ENCODE measurements around the gene ABCB8. TPM values are rescaled to one million over a fixed set of nuclear protein-coding genes. Genes with fewer than 3 reads are reported as not detected.

Gene ABCB8
- total and polyA plus RNA-seq, 2 donors (not counting 3 experiments of a cell fraction or from before 2014, with no cell fraction given) = 38.0 to 46.3 TPM

DNA sequence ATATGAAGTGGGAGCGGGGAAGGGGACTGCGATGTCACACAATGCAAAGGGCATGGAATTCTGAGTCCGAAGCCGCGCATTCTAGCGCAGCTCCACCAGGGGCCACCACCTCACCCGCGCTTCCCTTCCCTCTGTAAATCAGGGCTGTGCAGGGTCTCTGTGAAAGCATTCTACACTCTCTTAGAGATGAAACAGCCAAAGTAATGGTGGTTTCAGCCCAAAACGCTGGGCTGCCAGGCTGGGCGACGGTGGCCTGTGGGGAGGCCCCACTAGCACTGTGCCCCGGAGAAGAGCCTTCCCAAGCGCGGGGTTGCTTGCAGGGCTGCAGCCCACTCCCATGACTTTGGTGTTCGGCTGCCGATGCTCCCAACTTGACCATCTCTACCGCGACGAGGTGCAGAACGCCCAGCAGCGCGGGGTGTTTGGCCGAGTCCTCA, 15.3 kb upstream of the ABCB8 start:
- DNase-seq (ENCODE audit: low read depth, low spot score) = no peak
- Histone ChIP-seq H3K4me2 (ENCODE audit: insufficient read depth, low read length) (no peak overlapping the region), H3K4me1 (ENCODE audit: control insufficient read depth, extremely low read depth, insufficient read depth, low read length) (peaks cover 19% of the 10 kb centered on the region), H3K27me3 (ENCODE audit: control insufficient read depth in 2 of 2, insufficient read depth in 2 of 2, low read length in 2 of 2) (no peaks in the 10 kb centered on the region), H2AFZ (ENCODE audit: low read depth, low read length) (no peak overlapping the region), H3K4me3 (replicated peaks in 1 of 3; ENCODE audit: insufficient read depth in 1 of 3, low read depth in 1 of 3, low read length in 3 of 3) (no peak overlapping the region), H3K9me1 (replicated peaks; ENCODE audit: control insufficient read depth, extremely low read depth, insufficient read depth, low read length) (no peaks in the 10 kb centered on the region), H3K27ac (ENCODE audit: insufficient read depth, low read depth, low read length) (no peak overlapping the region), H3K36me3 (ENCODE audit: control insufficient read depth in 2 of 2, extremely low read depth in 1 of 2, insufficient read depth in 2 of 2, low read length in 2 of 2) (peaks cover 0 to 21% of the 10 kb centered on the region in 2 experiments), H3K9ac (replicated peaks; ENCODE audit: extremely low read depth, insufficient read depth, low read length) (no peak overlapping the region), H4K20me1 (replicated peaks; ENCODE audit: control insufficient read depth, extremely low read depth, insufficient read depth, low read length) (no peaks in the 10 kb centered on the region), H3K79me2 (ENCODE audit: control insufficient read depth, insufficient read depth, low read length) (no peaks in the 10 kb centered on the region), H3K9me3 (replicated peaks; ENCODE audit: control insufficient read depth, insufficient read depth, low read length) (no peaks in the 10 kb centered on the region)
- CTCF ChIA-PET = interaction anchor here (0.6 to 9.4 kb wide), 8 partner anchors 7 to 134 kb away, joined by 3 to 107 read pairs (median 11); partner anchors contain the start of genes ATG9B and NOS3
- dilution Hi-C loops (cut with MboI; ENCODE audit: extremely low pct_ligation_motif_present, low sequenced_read_pairs) (no loop called here), intact Hi-C loops (cut with micrococcal nuclease) (loop anchor here (1.0 kb wide), 1 partner anchor 98 kb away; no protein-coding TSS in a partner anchor)
- TF ChIP-seq, protein P1, sequence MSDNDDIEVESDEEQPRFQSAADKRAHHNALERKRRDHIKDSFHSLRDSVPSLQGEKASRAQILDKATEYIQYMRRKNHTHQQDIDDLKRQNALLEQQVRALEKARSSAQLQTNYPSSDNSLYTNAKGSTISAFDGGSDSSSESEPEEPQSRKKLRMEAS (IDR thresholded peaks at IDR 0.05; ENCODE audit: insufficient read depth, insufficient read length) = no peak
- TF ChIP-seq FOS (IDR thresholded peaks at IDR 0.05; ENCODE audit: borderline replicate concordance, insufficient read depth, low read length) = no peak
- no peak for TF ChIP-seq POLR2A (IDR thresholded peaks at IDR 0.05; ENCODE audit: low read depth, low read length)
- TF ChIP-seq, protein P2, sequence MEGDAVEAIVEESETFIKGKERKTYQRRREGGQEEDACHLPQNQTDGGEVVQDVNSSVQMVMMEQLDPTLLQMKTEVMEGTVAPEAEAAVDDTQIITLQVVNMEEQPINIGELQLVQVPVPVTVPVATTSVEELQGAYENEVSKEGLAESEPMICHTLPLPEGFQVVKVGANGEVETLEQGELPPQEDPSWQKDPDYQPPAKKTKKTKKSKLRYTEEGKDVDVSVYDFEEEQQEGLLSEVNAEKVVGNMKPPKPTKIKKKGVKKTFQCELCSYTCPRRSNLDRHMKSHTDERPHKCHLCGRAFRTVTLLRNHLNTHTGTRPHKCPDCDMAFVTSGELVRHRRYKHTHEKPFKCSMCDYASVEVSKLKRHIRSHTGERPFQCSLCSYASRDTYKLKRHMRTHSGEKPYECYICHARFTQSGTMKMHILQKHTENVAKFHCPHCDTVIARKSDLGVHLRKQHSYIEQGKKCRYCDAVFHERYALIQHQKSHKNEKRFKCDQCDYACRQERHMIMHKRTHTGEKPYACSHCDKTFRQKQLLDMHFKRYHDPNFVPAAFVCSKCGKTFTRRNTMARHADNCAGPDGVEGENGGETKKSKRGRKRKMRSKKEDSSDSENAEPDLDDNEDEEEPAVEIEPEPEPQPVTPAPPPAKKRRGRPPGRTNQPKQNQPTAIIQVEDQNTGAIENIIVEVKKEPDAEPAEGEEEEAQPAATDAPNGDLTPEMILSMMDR (IDR thresholded peaks at IDR 0.05; ENCODE audit: extremely low read depth in 1 of 2, insufficient read depth in 1 of 2, low read depth in 1 of 2, low read length in 2 of 2) = peak; percentile 46 to 58
- no peak for TF ChIP-seq MYC (IDR thresholded peaks at IDR 0.05; ENCODE audit: low read depth, low read length)
- POLR2A ChIA-PET = no interaction called here
- FAIRE-seq = peak; percentile 53
- no TSS peak for BruUV-seq (replicated peaks)

- Histone ChIP-seq H3K9me3 (replicated peaks; ENCODE audit: control insufficient read depth, insufficient read depth, low read length) (no peaks in the 10 kb centered on the region), H3K9ac (replicated peaks; ENCODE audit: extremely low read depth, insufficient read depth, low read length) (no peak overlapping the region), H3K27me3 (ENCODE audit: control insufficient read depth in 2 of 2, insufficient read depth in 2 of 2, low read length in 2 of 2) (no peaks in the 10 kb centered on the region), H3K27ac (ENCODE audit: insufficient read depth, low read depth, low read length) (no peak overlapping the region), H2AFZ (ENCODE audit: low read depth, low read length) (no peak overlapping the region), H3K36me3 (ENCODE audit: control insufficient read depth in 2 of 2, extremely low read depth in 1 of 2, insufficient read depth in 2 of 2, low read length in 2 of 2) (peaks cover 0 to 21% of the 10 kb centered on the region in 2 experiments), H3K4me1 (ENCODE audit: control insufficient read depth, extremely low read depth, insufficient read depth, low read length) (peaks cover 18% of the 10 kb centered on the region), H4K20me1 (replicated peaks; ENCODE audit: control insufficient read depth, extremely low read depth, insufficient read depth, low read length) (no peaks in the 10 kb centered on the region), H3K9me1 (replicated peaks; ENCODE audit: control insufficient read depth, extremely low read depth, insufficient read depth, low read length) (no peaks in the 10 kb centered on the region), H3K4me3 (replicated peaks in 1 of 3; ENCODE audit: insufficient read depth in 1 of 3, low read depth in 1 of 3, low read length in 3 of 3) (no peak overlapping the region), H3K79me2 (ENCODE audit: control insufficient read depth, insufficient read depth, low read length) (no peaks in the 10 kb centered on the region), H3K4me2 (ENCODE audit: insufficient read depth, low read length) (no peak overlapping the region)
- dilution Hi-C loops (cut with MboI; ENCODE audit: extremely low pct_ligation_motif_present, low sequenced_read_pairs) (no loop called here), intact Hi-C loops (cut with micrococcal nuclease) (no loop called here)
- no peak for TF ChIP-seq FOS (IDR thresholded peaks at IDR 0.05; ENCODE audit: borderline replicate concordance, insufficient read depth, low read length)
- BruUV-seq (replicated peaks) = no TSS peak
- CTCF ChIA-PET = interaction anchor here (2.4 to 6.5 kb wide), 4 partner anchors 20 to 115 kb away, joined by 11 to 68 read pairs (median 22); partner anchors contain the start of gene NOS3
- POLR2A ChIA-PET = no interaction called here
- no peak for DNase-seq (ENCODE audit: low read depth, low spot score)
- no peak for FAIRE-seq
These were observed 14.9 kb upstream of the ABCB8 start for GRCh38 chr7:151013356-151013732.

All from endothelial cell of umbilical vein (primary cell).